GM21737 (cell line): ENCODE data around the gene DIPK1A.

Experiments
- ATAC-seq: cut with Tn5 transposase; IDR thresholded peaks from one replicate; pipeline ENCODE4 v1.9.1; 2021; ENCODE audit warnings: mild to moderate bottlenecking, moderate library complexity; ENCODE audit not compliant: unreplicated experiment

Gene DIPK1A

DNA sequence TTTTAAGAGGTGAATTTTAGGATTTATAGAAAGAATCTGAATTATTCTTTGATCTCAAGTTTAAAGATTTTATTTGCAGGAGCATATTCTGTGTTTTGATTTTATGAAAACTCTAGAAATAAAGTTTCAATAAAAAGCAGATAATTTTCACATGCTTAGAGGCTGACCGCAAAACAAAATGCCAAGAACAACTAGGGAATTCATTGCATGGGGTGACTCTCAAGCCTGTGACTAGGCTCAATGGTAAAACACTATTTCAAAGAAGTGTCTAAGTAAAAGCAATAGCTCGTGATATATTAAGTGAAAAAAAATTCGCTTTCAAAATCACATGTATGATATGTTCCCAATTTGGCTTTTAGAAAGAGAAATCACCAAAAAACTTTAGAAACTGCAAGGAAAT lies 79.9 kb downstream of the DIPK1A start:
- ATAC-seq, result no peak

DNA sequence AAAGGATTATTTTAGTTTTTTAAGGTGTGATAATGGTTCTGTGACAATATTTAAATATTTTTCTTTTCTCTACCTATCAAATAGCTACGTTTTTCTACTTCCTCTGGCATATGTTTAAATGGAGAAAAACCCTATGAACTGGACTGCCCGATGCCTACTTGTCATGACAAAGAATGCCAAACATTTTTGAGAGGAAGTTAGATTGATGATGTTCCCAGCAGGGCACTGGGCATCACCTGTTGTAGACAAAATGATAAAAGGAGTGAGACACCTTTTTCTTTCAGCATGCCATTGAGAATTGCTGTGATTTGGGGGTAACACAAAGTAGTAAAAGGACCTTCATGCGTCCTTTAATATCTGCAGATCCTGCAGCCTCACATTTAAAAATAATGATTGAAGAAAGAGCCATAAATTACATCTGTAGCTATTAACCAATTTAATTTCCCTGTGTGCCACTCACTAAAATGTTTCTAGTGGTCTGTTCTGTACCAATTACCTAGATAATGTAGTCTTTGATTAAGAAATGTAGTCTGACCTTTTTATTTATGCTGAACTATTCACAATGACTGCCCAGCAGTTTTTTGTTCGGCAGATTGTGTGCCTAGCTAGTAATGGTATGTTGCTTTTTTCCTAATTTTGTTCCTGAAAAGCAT lies 81.8 kb downstream of the DIPK1A start:
- no peak for ATAC-seq

DNA sequence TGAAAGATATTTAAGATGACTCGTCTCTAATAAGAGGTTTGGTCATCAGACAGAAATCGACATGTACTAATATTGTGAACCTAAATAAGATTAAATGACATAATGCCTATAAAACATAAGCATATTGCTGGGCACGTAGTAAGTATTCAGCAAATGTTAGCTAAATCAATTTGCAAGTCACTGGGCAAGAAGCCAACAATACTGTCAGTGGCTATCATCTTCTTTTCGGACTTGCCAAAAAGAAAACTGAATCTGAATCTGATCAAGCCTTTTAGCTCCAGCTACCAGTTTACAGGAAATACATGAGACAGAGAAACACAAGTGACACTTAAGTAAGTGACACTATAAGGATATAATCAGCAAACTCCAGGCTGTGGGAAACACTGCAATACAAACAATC lies 83.5 kb downstream of the DIPK1A start:
- ATAC-seq, result no peak

DNA sequence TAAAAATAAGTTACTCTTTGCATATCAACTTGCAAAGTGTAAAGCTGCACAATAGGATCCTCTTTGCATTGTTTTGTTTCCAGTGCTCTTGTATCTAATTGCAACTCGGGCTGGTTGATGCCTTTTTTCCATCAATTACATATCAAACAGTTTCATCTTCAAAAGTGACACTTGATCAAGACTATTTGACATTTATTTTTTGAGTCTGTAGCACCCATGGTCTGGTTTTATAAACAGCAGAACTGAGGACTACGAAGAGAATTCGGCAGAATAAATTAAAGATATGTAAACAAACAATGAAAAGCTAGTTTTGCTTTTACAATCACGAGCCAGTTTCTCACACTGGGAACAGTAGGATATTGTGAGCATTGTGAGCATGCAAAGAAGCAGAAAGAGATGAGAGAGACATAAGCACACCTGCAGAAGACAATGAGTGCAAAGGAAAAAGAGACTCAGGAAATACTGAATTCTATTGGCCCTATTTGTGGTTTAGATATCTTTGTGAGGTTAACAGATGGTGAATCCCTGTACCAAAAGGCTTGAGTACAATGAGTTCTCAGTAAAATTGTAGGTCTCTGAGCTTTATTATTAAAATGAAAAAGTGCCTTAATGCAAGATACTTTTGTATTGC lies 84.1 kb downstream of the DIPK1A start:
- ATAC-seq, result no peak

DNA sequence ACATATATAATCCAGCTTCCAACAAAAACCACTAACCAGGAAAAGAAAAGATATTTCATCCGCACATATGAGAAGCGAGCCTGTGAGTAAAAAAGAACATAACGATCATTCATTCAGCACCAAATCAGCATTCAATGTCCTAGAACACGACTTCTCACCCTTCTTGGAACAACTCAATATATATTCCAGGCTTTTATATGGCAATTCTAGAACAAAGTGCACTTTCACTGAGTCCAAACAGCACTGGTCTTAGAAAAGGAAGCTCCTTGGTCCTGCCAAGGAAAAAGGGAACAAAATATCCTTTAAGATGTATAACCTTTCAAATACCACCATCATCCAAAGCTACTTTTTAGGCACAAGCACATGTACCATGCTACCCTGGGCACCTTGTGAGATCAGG lies 84.9 kb downstream of the DIPK1A start:
- ATAC-seq, result no peak

DNA sequence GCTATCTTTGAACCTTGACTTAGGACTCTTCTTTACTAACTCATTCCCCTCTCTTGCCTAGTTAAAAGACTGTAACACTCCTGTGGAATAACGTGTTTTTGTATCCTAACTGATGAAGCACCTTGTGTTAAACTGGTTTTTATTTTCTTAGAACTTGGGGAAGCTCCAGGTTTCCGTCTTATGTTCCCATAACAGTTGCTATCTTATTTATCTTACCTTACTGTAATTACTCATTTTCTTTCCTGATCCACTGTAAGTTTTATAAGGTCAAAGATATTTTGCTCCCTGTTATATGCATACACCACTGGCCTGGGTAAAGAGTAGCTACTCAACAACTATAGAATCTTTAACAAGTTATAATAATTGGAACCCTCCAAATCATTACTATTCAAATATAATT lies 86.3 kb downstream of the DIPK1A start:
- ATAC-seq, result no peak

DNA sequence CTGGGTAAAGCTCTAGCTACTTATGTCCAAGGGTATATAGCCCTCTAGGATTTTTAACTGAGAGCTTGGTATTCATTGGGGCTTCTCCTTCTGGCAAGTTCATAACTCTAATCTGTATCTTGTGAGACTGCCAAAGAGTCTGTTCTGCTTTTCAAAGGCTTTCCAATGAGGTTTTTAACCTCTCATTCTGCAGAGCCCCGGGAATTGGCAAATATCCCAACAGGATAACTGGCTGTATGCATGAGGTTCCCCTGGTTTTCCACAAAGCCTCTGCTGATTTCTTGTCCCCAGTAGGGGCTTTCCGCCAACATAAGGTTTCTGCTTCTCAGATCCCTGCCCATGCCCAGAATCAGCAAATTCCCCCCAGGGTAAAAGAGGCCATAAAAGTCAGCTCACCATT lies 88.5 kb downstream of the DIPK1A start:
- ATAC-seq, result no peak

DNA sequence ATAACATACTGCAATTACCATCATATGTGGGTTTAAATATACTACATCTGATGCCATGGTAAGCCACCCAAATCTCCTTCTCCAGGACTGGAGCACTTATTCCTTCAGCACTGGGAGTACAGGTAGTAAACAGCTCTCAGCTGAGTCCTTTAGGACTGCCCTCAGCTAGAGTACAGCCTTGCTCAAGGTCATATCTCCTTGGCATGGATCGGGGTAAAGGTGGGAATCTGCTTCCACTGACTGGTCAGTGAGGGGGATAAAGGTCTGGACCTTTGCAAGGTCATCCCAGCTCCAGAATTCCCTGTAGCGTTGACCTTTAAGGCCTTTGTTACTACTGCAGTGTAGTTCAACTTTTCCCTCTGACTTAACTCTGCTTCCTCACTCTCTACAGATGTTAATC lies 90.7 kb downstream of the DIPK1A start:
- no peak for ATAC-seq

DNA sequence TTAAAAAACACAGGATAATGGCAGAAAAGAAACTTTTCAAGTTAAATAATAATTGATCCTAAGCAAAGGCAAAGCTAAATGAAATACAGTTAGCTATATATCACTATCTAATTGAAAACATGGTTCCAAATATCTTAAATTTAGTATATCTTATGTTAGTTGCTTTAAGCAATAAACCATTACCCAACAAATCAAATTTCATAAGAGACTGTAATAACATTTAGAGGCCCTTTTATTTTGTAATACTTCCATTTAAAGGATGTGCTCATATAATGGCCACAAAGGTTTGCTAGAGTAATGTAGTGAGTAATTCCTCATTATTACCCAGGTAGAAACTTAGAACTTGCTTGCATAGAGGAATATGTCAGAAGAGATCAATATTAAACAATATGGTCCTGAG lies 97.1 kb downstream of the DIPK1A start:
- no peak for ATAC-seq

DNA sequence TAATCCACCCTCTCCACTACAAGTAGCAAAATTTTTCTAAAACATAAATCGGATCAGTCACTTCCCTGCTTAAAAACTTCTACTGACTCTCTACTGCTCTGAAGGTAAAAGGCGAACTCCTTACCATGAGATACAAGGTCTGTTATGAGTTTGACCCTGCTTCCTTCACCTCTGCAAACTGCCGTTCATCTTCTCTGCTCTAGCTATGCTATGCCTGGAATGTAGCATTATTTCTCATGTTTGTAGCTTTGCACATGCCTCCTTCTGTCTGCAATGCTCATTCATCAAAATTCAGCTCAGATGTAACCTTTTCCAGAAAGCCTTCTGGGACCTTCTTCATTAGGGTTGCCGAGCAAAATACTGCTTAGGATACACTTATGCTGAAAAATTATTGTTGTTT lies 98.7 kb downstream of the DIPK1A start:
- ATAC-seq, result no peak

DNA sequence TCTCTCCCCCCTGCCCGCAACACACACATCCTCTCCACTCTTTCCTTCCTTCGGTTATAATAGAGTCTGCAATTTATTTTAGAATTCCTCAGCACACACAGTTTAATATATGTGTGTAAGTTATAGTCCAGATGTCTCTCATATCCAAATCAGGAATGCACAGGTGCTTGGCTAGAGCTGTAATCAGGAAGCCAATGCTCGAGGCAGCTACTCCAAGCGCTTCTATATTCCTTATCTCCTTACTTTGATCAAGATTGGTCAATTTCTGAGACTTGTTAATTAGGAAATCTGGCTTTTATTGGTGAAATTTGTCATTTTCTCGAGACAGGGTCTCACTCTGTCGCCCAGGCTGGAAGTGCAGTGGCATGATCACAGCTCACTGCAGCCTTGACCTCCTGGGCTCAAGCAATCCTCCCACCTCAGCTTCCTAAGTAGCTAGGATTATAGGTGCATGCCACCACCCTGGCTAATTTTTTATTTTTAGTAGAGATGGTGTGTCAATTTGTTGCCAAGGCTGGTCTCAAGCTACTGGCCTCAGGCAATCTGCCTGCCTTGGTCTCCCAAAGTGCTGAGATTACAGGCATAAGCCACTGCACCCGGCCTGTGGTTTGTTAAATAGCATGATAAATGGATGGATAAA lies 101.7 kb downstream of the DIPK1A start:
- no peak for ATAC-seq

DNA sequence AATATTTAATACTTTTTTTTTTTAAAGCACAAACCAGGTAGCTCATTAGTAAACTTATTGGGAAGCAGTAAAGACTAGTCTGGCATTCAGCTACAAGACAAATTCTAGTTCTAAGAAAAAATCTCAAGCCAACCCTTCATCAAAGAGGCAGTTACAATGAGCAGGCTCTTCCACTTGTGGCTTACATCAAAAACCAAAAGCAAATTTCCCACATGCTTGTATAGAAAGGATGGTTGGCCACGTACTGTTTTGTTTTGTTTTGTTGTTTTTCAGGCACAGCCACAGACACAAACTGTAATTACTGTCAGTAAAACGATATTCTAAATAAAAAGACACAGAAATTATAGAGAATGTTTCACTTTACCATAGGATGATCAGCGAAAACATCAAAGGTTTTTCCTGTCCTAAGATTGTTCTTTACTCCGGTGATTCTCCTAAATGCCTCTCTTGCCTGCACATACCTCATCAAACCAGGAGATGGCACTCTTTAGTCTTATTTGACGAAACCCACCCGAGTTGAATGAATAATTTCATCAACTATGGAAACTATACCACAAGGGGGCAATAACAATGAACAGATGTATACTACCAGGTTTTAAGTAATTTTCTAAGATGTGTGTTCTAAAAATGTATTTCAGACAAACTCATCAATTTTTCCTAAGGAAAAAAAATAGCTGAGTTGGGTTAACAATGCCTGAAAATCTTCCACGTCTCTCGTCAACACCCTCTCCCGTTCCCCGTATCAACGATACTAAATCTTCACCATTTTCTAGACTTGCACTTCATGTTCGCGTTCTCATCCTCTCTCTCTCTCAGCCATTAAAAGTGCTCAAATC lies 102.5 kb downstream of the DIPK1A start:
- ATAC-seq, result no peak

DNA sequence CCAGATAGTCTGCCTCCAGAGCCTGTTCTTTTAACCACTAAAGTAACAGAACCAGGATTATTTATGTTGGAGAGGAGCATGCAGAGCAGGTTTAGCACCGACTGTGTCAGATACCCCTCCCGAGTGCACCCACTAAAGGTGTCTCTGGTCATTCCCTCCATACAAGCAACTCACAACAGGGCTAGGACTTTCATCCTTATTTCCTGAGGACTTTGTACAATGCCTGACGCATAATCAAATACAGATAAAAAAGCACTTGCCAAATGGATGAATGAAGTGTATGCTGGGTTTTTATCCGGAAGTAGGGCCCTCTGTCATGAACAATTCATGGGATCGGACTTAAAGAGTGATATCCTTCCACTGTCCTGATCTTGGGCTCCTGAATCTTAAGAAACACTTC lies 103.4 kb downstream of the DIPK1A start:
- no peak for ATAC-seq

DNA sequence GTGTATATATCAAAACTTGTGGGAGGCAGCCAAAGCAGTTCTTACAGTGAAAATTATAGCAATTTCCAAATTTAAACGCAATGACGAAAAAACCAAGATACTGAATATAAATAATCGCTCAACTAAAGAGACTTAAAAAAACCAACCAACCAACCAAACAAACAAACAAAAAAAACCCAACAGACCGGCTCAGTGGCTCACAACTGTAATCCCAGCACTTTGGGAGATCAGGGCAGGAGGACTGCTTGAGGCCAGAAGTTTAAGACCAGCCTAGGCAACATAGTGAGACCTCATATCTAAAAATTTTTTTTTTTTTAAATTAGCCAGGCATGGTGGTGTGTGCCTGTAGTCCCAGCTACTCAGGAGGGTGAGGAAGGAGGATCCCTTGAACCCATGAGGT lies 106.0 kb downstream of the DIPK1A start:
- no peak for ATAC-seq

DNA sequence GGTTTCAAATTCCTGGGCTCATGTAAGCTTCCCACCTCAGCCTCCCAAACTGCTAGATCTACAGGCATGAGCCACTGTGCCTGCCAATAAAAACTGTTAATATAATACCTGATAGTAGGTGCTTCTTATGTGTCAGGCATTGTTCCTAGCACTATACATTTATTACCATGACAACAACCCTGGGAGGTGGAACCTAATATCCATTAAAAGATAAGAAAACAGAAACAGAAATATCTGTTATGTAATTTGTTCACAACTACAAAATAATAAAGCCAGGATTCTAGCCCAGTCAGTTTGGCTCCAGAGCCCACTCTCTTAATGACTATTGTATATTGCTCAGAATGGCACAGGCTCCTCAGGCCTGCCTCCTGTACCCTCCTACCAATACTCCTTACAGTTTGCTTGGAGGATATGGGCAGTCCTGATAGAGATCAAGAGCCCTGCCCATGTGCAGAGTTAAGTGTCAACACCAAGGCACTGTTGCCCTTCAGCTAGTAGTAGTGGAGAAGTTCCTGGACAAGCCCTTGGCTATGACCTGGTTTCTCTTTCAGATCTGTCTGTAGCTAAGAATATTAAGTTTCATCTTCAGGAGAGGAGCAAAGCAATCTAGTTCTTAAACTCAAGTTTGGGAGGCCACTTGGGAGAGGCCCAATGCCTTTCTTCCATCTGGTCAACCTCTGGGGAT lies 107.0 kb downstream of the DIPK1A start:
- no peak for ATAC-seq

DNA sequence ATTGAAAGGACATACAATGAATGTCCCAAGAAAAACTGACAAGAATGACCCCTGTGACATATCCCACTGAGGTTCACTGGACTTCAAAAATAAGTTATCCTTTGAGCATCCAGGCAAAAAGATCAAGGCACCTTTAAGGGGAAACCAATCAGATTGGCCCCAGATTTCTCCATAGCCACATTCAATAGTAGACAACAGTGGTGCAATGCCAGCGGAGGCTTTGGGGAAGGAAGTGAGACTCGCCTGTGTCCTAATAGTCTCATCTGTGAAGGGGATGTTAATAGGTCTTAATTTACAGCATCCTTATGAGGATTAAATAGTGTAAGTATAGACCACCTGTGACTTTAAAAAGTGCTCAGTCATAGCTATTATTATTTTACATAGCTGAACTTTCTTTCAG lies 108.0 kb downstream of the DIPK1A start:
- ATAC-seq, result no peak

DNA sequence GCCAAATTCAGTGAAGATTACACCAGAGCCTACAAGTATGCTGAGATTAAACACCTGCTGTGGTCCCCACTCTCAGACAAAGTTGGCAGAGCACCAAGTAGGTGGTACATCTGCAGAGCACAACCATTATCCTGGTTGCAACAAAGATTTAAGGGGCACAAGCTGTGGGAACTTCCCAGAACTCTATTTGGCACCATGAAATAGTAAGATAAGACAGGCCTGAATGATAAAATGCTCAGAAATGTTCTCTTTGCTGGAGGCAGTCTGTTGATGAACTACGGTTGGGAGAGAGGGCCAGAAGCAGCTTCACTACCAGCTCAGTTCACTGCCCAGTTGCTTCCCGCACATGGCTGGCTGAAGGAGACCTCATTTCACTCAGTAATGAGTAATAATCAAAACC lies 109.5 kb downstream of the DIPK1A start:
- ATAC-seq, result no peak

DNA sequence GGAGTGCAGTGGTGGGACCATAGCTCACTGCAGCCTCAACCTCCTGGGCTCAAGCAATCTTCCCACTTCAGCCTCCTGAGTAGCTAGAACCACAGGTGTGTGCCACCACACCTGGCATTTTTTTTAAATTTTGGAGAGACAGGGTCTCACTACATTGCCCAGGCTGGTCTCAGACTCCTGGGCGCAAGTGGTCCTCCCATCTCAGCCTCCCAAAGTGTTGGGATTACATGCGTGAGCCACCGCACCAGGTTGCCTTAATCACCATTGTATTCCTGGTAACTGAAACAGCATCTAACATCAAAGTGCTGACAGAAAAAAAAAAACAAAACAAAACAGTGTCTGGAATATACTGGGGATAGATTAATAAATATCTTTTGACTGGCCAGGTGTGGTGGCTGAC lies 111.2 kb downstream of the DIPK1A start:
- ATAC-seq, result no peak

DNA sequence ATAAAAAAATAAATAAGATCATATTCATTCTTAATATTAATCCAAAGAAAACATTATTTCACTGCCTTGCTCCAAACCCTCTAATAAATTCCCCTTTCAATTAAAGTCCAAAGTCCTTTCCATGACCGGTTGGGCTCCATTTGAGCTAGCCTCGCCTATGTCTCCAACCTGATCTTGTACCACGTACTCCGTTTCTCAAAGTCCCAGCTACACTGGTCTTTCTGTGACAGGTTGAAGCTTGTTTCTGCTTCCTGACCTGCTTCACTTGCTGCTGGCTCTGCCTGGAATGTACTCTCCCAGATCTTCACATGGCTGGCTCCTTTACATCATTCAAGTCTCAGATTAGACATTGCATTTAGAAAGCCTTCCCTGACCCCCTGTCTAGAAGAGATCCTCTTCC lies 113.1 kb downstream of the DIPK1A start:
- no peak for ATAC-seq

DNA sequence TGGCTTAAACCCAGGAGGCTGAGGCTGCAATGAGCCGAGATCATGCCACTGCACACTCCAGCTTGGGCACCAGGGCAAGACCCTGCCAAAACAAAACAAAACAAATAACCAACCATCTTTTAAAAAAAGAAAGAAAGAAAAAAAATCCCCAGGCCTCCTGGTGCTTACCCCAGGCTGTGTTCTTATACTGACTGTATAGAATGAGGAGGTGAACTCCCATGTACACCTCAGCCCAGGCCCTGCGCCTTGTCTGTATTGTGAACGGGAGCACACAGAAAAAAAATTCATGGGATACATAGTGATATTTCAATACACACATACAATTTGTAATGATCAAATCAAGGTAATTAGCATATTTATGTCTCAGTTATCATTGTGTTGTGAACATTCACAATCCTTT lies 115.4 kb downstream of the DIPK1A start:
- ATAC-seq, result no peak

DNA sequence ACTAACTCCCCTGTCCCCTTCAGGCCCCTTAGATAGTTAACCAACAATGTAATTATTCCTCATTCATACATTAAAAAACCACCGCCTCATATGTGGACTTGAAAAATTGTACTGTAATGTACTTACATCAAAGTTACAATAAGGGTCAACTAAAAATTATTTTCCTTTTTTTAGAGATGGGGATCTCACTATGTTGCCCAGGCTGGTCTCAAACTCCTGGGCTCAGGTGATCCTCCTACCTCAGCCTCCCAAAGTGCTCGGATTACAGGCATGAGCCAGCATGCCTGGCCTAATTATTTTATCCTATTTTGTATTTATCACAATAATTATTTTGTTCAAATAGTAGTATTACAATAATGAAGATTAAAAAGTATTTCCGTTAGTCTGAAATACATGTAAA lies 116.8 kb downstream of the DIPK1A start:
- no peak for ATAC-seq
